ENCODE data around the gene ZDHHC22.

Gene ZDHHC22

GRCh38 chr14:77105145-77105939 lies 36.2 kb downstream of the ZDHHC22 start:
- DNase-seq (ENCODE audit: low spot score) = no peak

GRCh38 chr14:77104393-77104792 lies 37.2 kb downstream of the ZDHHC22 start:
- DNase-seq (ENCODE audit: low spot score) = no peak

GRCh38 chr14:77103951-77104350 lies 37.6 kb downstream of the ZDHHC22 start:
- no peak for DNase-seq (ENCODE audit: low spot score)

GRCh38 chr14:77103475-77103874 lies 38.1 kb downstream of the ZDHHC22 start:
- DNase-seq (ENCODE audit: low spot score) = no peak

GRCh38 chr14:77102154-77102553 lies 39.4 kb downstream of the ZDHHC22 start:
- no peak for DNase-seq (ENCODE audit: low spot score)

GRCh38 chr14:77100961-77101360 lies 40.6 kb downstream of the ZDHHC22 start:
- no peak for DNase-seq (ENCODE audit: low spot score)

- no peak for DNase-seq (ENCODE audit: low spot score)
Measured at GRCh38 chr14:77099425-77100167, 42.0 kb downstream of the ZDHHC22 start.

- no peak for DNase-seq (ENCODE audit: low spot score)
Measured at GRCh38 chr14:77098529-77099353, 42.9 kb downstream of the ZDHHC22 start.

- DNase-seq (ENCODE audit: low spot score) = peak; percentile 99
Measured at GRCh38 chr14:77097700-77098528, 43.7 kb downstream of the ZDHHC22 start, which contains the start of gene CIPC. CIPC (plus strand) TSS chr14:77098258; CDS start chr14:77105709, 7,451 bp downstream.

GRCh38 chr14:77097006-77097699 lies 44.4 kb downstream of the ZDHHC22 start:
- DNase-seq (ENCODE audit: low spot score) = no peak

GRCh38 chr14:77094672-77095284 lies 46.8 kb downstream of the ZDHHC22 start:
- peak; percentile 77 for DNase-seq (ENCODE audit: low spot score)

GRCh38 chr14:77092676-77093075 lies 48.9 kb downstream of the ZDHHC22 start:
- DNase-seq (ENCODE audit: low spot score) = no peak

GRCh38 chr14:77091518-77091917 lies 50.1 kb downstream of the ZDHHC22 start:
- no peak for DNase-seq (ENCODE audit: low spot score)

- no peak for DNase-seq (ENCODE audit: low spot score)
Measured at GRCh38 chr14:77088645-77089044, 52.9 kb downstream of the ZDHHC22 start.

- no peak for DNase-seq (ENCODE audit: low spot score)
Measured at GRCh38 chr14:77088219-77088618, 53.4 kb downstream of the ZDHHC22 start.

- no peak for DNase-seq (ENCODE audit: low spot score)
Measured at GRCh38 chr14:77087631-77088030, 54.0 kb downstream of the ZDHHC22 start.

GRCh38 chr14:77086951-77087350 lies 54.6 kb downstream of the ZDHHC22 start:
- no peak for DNase-seq (ENCODE audit: low spot score)

GRCh38 chr14:77086017-77086727 lies 55.4 kb downstream of the ZDHHC22 start:
- DNase-seq (ENCODE audit: low spot score) = no peak

GRCh38 chr14:77085538-77085937 lies 56.1 kb downstream of the ZDHHC22 start:
- DNase-seq (ENCODE audit: low spot score) = no peak
